ENCODE results near the gene ANTXR2.

DNA sequence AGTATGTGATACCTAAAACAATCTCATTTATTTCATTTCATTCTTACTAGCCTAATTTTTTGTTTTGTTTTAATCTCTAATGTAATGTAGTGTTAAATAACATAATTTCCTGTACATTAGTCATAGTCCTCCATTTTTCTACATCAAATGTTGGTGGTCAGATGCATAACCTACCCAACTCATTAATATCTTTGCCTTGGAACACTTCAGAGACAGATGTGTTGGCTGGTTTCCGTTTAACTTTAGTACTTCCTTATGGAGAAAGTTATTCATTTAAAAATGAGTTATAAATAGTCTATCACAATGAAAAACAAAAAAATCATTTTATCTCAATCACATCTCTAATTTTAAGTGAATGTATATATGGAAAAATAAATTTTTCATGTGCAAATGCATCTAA lies 190.2 kb downstream of the ANTXR2 start:
- no peak for TF ChIP-seq EZH2 (optimal IDR thresholded peaks at IDR 0.05; ENCODE audit: low read depth, low read length)
- no peak for TF ChIP-seq CTCF (IDR thresholded peaks at IDR 0.05; ENCODE audit: low read length)

Data from MM.1S (cell line).